Astrocyte (in vitro differentiated cells and primary cell): Measurements from ENCODE around the gene CCDC85A.

ENCODE experiments used
- EZH2 ChIP-seq: IDR thresholded peaks from 2 replicates; pipeline ENCODE4 v1.6.1; 2012; ENCODE audit warnings: mild to moderate bottlenecking, low read length, inconsistent platforms; ENCODE audit not compliant: insufficient read depth
- TF ChIP-seq, protein P1 (sequence below): IDR thresholded peaks from 2 replicates; pipeline ENCODE4 v1.5.1; 2011; ENCODE audit warnings: low read depth, mild to moderate bottlenecking, inconsistent platforms, low read length, moderate library complexity; ENCODE audit not compliant: insufficient read depth

DNA sequence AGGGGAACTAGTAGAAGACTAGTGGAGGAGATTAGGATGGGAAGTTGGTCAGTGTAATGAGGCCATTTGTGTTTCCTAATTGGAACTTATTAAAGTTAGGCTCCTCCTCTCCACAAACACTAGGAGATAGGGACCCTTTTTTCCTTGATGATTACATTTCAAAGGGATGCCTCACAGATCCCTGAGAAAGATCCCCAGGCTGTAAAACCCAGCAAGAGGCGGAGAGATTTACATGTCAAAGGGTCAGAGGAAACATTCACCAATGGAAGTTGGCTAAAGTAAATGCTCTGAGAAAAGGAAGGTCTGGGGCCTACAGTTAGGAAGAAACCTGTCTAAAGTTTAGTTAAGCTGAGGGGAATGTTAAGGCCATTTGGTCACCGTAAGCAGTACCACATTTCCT is 1.4 kb upstream of the CCDC85A start:
- TF ChIP-seq EZH2 = no peak
- TF ChIP-seq, protein P1, sequence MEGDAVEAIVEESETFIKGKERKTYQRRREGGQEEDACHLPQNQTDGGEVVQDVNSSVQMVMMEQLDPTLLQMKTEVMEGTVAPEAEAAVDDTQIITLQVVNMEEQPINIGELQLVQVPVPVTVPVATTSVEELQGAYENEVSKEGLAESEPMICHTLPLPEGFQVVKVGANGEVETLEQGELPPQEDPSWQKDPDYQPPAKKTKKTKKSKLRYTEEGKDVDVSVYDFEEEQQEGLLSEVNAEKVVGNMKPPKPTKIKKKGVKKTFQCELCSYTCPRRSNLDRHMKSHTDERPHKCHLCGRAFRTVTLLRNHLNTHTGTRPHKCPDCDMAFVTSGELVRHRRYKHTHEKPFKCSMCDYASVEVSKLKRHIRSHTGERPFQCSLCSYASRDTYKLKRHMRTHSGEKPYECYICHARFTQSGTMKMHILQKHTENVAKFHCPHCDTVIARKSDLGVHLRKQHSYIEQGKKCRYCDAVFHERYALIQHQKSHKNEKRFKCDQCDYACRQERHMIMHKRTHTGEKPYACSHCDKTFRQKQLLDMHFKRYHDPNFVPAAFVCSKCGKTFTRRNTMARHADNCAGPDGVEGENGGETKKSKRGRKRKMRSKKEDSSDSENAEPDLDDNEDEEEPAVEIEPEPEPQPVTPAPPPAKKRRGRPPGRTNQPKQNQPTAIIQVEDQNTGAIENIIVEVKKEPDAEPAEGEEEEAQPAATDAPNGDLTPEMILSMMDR = no peak
